Measurements from ENCODE around the gene MRPS27. TPM values are rescaled to one million over a fixed set of nuclear protein-coding genes. Genes with fewer than 3 reads are reported as not detected.

MRPS27 gene
- polyA plus RNA-seq, 1 donor, result 52.7 TPM

- no peak overlapping the region for H3K4me3 ChIP-seq (ENCODE audit: low read length)
- no peaks in the 10 kb centered on the region for H3K4me1 ChIP-seq (ENCODE audit: control insufficient read depth, insufficient read depth, low read length)
- no peaks in the 10 kb centered on the region for H3K27me3 ChIP-seq (ENCODE audit: control insufficient read depth, insufficient read depth, low read length)
- no peak for DNase-seq
- WGBS (ENCODE audit: insufficient coverage, low lambda C conversion rate), result no CpG with 5 or more reads among the region's 3 CpGs
- no peaks in the 10 kb centered on the region for H3K9me3 ChIP-seq (ENCODE audit: control insufficient read depth, low read depth, low read length)
- H3K27ac ChIP-seq (ENCODE audit: low read length), result no peak overlapping the region
- peaks cover 16% of the 10 kb centered on the region for H3K36me3 ChIP-seq (ENCODE audit: control insufficient read depth, insufficient read depth, low read length)
Observed at GRCh38 chr5:72293495-72294055, 26.5 kb downstream of the MRPS27 start.

- Histone ChIP-seq H3K9me3 (ENCODE audit: control insufficient read depth, low read depth, low read length) (no peaks in the 10 kb centered on the region), H3K4me3 (ENCODE audit: low read length) (no peak overlapping the region), H3K27ac (ENCODE audit: low read length) (no peak overlapping the region), H3K27me3 (ENCODE audit: control insufficient read depth, insufficient read depth, low read length) (no peaks in the 10 kb centered on the region), H3K4me1 (ENCODE audit: control insufficient read depth, insufficient read depth, low read length) (no peaks in the 10 kb centered on the region), H3K36me3 (ENCODE audit: control insufficient read depth, insufficient read depth, low read length) (peaks cover 16% of the 10 kb centered on the region)
- DNase-seq, result no peak
- WGBS (ENCODE audit: insufficient coverage, low lambda C conversion rate), result no CpG with 5 or more reads among the region's 1 CpG
Observed at GRCh38 chr5:72292411-72292810, 27.6 kb downstream of the MRPS27 start.

- no peaks in the 10 kb centered on the region for H3K9me3 ChIP-seq (ENCODE audit: control insufficient read depth, low read depth, low read length)
- H3K27me3 ChIP-seq (ENCODE audit: control insufficient read depth, insufficient read depth, low read length), result no peaks in the 10 kb centered on the region
- 100% methylated on average over 2 of the region's 3 CpGs for WGBS (ENCODE audit: insufficient coverage, low lambda C conversion rate)
- no peak overlapping the region for H3K27ac ChIP-seq (ENCODE audit: low read length)
- H3K4me1 ChIP-seq (ENCODE audit: control insufficient read depth, insufficient read depth, low read length), result no peaks in the 10 kb centered on the region
- peaks cover 16% of the 10 kb centered on the region for H3K36me3 ChIP-seq (ENCODE audit: control insufficient read depth, insufficient read depth, low read length)
- DNase-seq, result no peak
- H3K4me3 ChIP-seq (ENCODE audit: low read length), result no peak overlapping the region
Observed at GRCh38 chr5:72291601-72292000, 28.4 kb downstream of the MRPS27 start.

- DNase-seq, result no peak
- Histone ChIP-seq H3K27ac (ENCODE audit: low read length) (no peak overlapping the region), H3K9me3 (ENCODE audit: control insufficient read depth, low read depth, low read length) (no peaks in the 10 kb centered on the region), H3K27me3 (ENCODE audit: control insufficient read depth, insufficient read depth, low read length) (no peaks in the 10 kb centered on the region), H3K4me1 (ENCODE audit: control insufficient read depth, insufficient read depth, low read length) (no peaks in the 10 kb centered on the region), H3K4me3 (ENCODE audit: low read length) (no peak overlapping the region), H3K36me3 (ENCODE audit: control insufficient read depth, insufficient read depth, low read length) (peaks cover 14% of the 10 kb centered on the region)
- WGBS (ENCODE audit: insufficient coverage, low lambda C conversion rate), result 100% methylated on average over 1 of the region's 6 CpGs
Observed at GRCh38 chr5:72290356-72291133, 29.5 kb downstream of the MRPS27 start.

GRCh38 chr5:72288924-72289323 lies 31.1 kb downstream of the MRPS27 start:
- Histone ChIP-seq H3K27ac (ENCODE audit: low read length) (no peak overlapping the region), H3K4me3 (ENCODE audit: low read length) (no peak overlapping the region), H3K27me3 (ENCODE audit: control insufficient read depth, insufficient read depth, low read length) (no peaks in the 10 kb centered on the region), H3K9me3 (ENCODE audit: control insufficient read depth, low read depth, low read length) (no peaks in the 10 kb centered on the region), H3K36me3 (ENCODE audit: control insufficient read depth, insufficient read depth, low read length) (peaks cover 12% of the 10 kb centered on the region), H3K4me1 (ENCODE audit: control insufficient read depth, insufficient read depth, low read length) (no peaks in the 10 kb centered on the region)
- no CpG with 5 or more reads among the region's 2 CpGs for WGBS (ENCODE audit: insufficient coverage, low lambda C conversion rate)
- DNase-seq, result no peak

GRCh38 chr5:72286798-72287197 lies 33.2 kb downstream of the MRPS27 start:
- Histone ChIP-seq H3K4me1 (ENCODE audit: control insufficient read depth, insufficient read depth, low read length) (no peaks in the 10 kb centered on the region), H3K36me3 (ENCODE audit: control insufficient read depth, insufficient read depth, low read length) (peaks cover 9% of the 10 kb centered on the region), H3K9me3 (ENCODE audit: control insufficient read depth, low read depth, low read length) (no peaks in the 10 kb centered on the region), H3K4me3 (ENCODE audit: low read length) (no peak overlapping the region), H3K27me3 (ENCODE audit: control insufficient read depth, insufficient read depth, low read length) (no peaks in the 10 kb centered on the region), H3K27ac (ENCODE audit: low read length) (no peak overlapping the region)
- DNase-seq, result no peak
- WGBS (ENCODE audit: insufficient coverage, low lambda C conversion rate), result no CpG with 5 or more reads among the region's 5 CpGs

- no peak for DNase-seq
- WGBS (ENCODE audit: insufficient coverage, low lambda C conversion rate), result no CpG with 5 or more reads among the region's 3 CpGs
- no peak overlapping the region for H3K27ac ChIP-seq (ENCODE audit: low read length)
- H3K9me3 ChIP-seq (ENCODE audit: control insufficient read depth, low read depth, low read length), result no peaks in the 10 kb centered on the region
- no peaks in the 10 kb centered on the region for H3K4me1 ChIP-seq (ENCODE audit: control insufficient read depth, insufficient read depth, low read length)
- H3K27me3 ChIP-seq (ENCODE audit: control insufficient read depth, insufficient read depth, low read length), result no peaks in the 10 kb centered on the region
- H3K36me3 ChIP-seq (ENCODE audit: control insufficient read depth, insufficient read depth, low read length), result peaks cover 7% of the 10 kb centered on the region
- H3K4me3 ChIP-seq (ENCODE audit: low read length), result no peak overlapping the region
Observed at GRCh38 chr5:72285424-72285821, 34.6 kb downstream of the MRPS27 start.

- no peaks in the 10 kb centered on the region for H3K27me3 ChIP-seq (ENCODE audit: control insufficient read depth, insufficient read depth, low read length)
- WGBS (ENCODE audit: insufficient coverage, low lambda C conversion rate), result 81% methylated on average over 2 of the region's 3 CpGs
- no peaks in the 10 kb centered on the region for H3K4me1 ChIP-seq (ENCODE audit: control insufficient read depth, insufficient read depth, low read length)
- H3K27ac ChIP-seq (ENCODE audit: low read length), result no peak overlapping the region
- DNase-seq, result no peak
- H3K36me3 ChIP-seq (ENCODE audit: control insufficient read depth, insufficient read depth, low read length), result peaks cover 3% of the 10 kb centered on the region
- no peak overlapping the region for H3K4me3 ChIP-seq (ENCODE audit: low read length)
- H3K9me3 ChIP-seq (ENCODE audit: control insufficient read depth, low read depth, low read length), result no peaks in the 10 kb centered on the region
Observed at GRCh38 chr5:72284559-72285423, 35.2 kb downstream of the MRPS27 start.

GRCh38 chr5:72283358-72283757 lies 36.7 kb downstream of the MRPS27 start:
- Histone ChIP-seq H3K27me3 (ENCODE audit: control insufficient read depth, insufficient read depth, low read length) (no peaks in the 10 kb centered on the region), H3K4me1 (ENCODE audit: control insufficient read depth, insufficient read depth, low read length) (no peaks in the 10 kb centered on the region), H3K27ac (ENCODE audit: low read length) (no peak overlapping the region), H3K4me3 (ENCODE audit: low read length) (no peak overlapping the region), H3K9me3 (ENCODE audit: control insufficient read depth, low read depth, low read length) (no peaks in the 10 kb centered on the region), H3K36me3 (ENCODE audit: control insufficient read depth, insufficient read depth, low read length) (peaks cover 3% of the 10 kb centered on the region)
- WGBS (ENCODE audit: insufficient coverage, low lambda C conversion rate), result 86% methylated on average over 1 of the region's 2 CpGs
- no peak for DNase-seq

- 83% methylated on average over 1 of the region's 2 CpGs for WGBS (ENCODE audit: insufficient coverage, low lambda C conversion rate)
- no peak overlapping the region for H3K27ac ChIP-seq (ENCODE audit: low read length)
- no peak for DNase-seq
Observed at GRCh38 chr5:72282878-72283277, 37.2 kb downstream of the MRPS27 start.

More at GRCh38 chr5:72282878-72283277, 37.2 kb downstream of the MRPS27 start:
- H3K36me3 ChIP-seq (ENCODE audit: control insufficient read depth, insufficient read depth, low read length), result peaks cover 3% of the 10 kb centered on the region
- no peaks in the 10 kb centered on the region for H3K4me1 ChIP-seq (ENCODE audit: control insufficient read depth, insufficient read depth, low read length)
- no peaks in the 10 kb centered on the region for H3K9me3 ChIP-seq (ENCODE audit: control insufficient read depth, low read depth, low read length)
- H3K4me3 ChIP-seq (ENCODE audit: low read length), result no peak overlapping the region
- H3K27me3 ChIP-seq (ENCODE audit: control insufficient read depth, insufficient read depth, low read length), result no peaks in the 10 kb centered on the region
